Ishikawa (cell line): ENCODE results near the gene PLS1.

ENCODE experiments used
- CEBPB ChIP-seq: IDR thresholded peaks from 2 replicates; pipeline ENCODE4 v1.6.1; 2012
- CREB1 ChIP-seq: IDR thresholded peaks from 2 replicates; pipeline ENCODE4 v1.6.1; 2012; ENCODE audit warnings: low read depth
- EGR1 ChIP-seq: IDR thresholded peaks from 2 replicates; pipeline ENCODE4 v1.6.1; 2012
- EP300 ChIP-seq: IDR thresholded peaks from 2 replicates; pipeline ENCODE4 v1.6.1; 2012; ENCODE audit warnings: borderline replicate concordance
- FOXM1 ChIP-seq: IDR thresholded peaks from 2 replicates; pipeline ENCODE4 v1.6.1; 2012; ENCODE audit warnings: low read depth, borderline replicate concordance
- NFIC ChIP-seq: IDR thresholded peaks from 2 replicates; pipeline ENCODE4 v1.6.1; 2012
- RAD21 ChIP-seq: IDR thresholded peaks from 2 replicates; pipeline ENCODE4 v1.6.1; 2012; ENCODE audit warnings: low read depth
- TAF1 ChIP-seq: IDR thresholded peaks from 2 replicates; pipeline ENCODE4 v1.6.1; 2012; ENCODE audit warnings: low read depth, mild to moderate bottlenecking
- TCF12 ChIP-seq: IDR thresholded peaks from 2 replicates; pipeline ENCODE4 v1.6.1; 2012; ENCODE audit warnings: low read depth
- TEAD4 ChIP-seq: IDR thresholded peaks from 2 replicates; pipeline ENCODE4 v1.6.1; 2012
- YY1 ChIP-seq: IDR thresholded peaks from 2 replicates; pipeline ENCODE4 v1.6.1; 2012; ENCODE audit warnings: low read depth
- ZBTB7A ChIP-seq: IDR thresholded peaks from 2 replicates; pipeline ENCODE4 v1.6.1; 2012; ENCODE audit warnings: low read depth
- TF ChIP-seq, protein P1 (sequence below): IDR thresholded peaks from 2 replicates; pipeline ENCODE4 v1.6.1; 2012
- TF ChIP-seq, protein P2 (sequence below): IDR thresholded peaks from 2 replicates; pipeline ENCODE4 v1.6.1; 2012; ENCODE audit warnings: low read depth, mild to moderate bottlenecking
- TF ChIP-seq, protein P3 (sequence below): IDR thresholded peaks from 2 replicates; pipeline ENCODE4 v1.6.1; 2012

Gene PLS1

DNA sequence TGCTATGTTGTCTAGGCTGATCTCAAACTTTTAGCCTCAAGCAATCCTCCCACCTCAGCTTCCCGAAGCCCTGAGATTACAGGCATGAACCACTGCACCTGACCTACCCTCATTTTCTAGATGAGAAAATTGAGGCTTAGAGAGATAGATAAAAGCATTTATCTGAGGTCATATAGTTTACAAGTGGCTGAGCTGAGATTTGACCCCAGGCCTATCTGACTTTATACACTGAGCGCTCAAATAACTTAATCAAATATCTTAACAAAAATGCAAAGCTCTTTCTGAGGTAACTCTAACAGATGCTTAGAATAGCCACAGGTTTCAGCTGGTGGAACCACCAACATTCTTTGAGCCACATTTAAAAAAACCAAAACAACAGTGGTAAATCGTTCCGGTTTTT is 5.5 kb downstream of the PLS1 start:
- no peak for TF ChIP-seq FOXM1
- no peak for TF ChIP-seq RAD21
- TF ChIP-seq, protein P1, sequence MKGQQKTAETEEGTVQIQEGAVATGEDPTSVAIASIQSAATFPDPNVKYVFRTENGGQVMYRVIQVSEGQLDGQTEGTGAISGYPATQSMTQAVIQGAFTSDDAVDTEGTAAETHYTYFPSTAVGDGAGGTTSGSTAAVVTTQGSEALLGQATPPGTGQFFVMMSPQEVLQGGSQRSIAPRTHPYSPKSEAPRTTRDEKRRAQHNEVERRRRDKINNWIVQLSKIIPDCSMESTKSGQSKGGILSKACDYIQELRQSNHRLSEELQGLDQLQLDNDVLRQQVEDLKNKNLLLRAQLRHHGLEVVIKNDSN: no peak
- no peak for TF ChIP-seq CEBPB
- TF ChIP-seq TEAD4: no peak
- TF ChIP-seq TAF1: no peak
- no peak for TF ChIP-seq NFIC
- no peak for TF ChIP-seq CREB1
- TF ChIP-seq EGR1: no peak
- no peak for TF ChIP-seq YY1

DNA sequence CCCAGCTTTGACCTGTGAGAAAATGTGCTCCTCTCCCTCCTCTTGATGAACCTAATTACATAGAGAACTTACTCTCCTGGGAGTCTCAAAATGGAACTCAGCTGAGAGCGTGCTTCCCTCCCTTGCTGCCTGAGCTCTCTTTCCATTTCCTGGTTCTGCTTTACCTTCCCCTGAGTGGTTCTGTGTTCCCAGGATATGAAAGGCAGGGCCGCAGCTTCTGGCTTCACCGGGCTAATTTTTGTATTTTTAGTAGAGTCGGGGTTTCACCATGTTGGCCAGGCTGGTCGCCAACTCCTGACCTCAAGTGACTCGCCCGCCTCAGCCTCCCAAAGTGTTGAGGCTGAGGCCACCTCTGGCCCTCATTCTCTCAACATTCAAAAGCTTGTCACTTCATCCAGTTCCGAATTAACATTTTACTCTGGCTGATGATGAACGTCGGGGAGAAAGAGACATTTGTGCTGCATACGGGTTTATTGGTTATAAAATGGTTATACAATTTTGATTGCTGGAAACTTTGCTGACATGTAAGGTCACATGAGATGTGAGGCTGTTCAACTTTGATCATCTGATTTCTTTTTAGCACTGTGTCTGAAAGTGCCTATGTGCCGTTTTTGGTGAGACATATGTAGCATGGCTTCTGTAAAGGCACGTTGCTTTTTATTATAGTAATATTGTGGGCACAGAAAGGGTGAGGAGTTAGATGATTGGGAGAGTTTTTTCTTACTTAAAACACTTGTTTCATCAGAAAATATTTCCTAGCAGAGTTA is 6.6 kb downstream of the PLS1 start:
- TF ChIP-seq TEAD4 (no peak), NFIC (no peak), RAD21 (no peak), TCF12 (no peak), EP300 (no peak), ZBTB7A (no peak)
- TF ChIP-seq, protein P2, sequence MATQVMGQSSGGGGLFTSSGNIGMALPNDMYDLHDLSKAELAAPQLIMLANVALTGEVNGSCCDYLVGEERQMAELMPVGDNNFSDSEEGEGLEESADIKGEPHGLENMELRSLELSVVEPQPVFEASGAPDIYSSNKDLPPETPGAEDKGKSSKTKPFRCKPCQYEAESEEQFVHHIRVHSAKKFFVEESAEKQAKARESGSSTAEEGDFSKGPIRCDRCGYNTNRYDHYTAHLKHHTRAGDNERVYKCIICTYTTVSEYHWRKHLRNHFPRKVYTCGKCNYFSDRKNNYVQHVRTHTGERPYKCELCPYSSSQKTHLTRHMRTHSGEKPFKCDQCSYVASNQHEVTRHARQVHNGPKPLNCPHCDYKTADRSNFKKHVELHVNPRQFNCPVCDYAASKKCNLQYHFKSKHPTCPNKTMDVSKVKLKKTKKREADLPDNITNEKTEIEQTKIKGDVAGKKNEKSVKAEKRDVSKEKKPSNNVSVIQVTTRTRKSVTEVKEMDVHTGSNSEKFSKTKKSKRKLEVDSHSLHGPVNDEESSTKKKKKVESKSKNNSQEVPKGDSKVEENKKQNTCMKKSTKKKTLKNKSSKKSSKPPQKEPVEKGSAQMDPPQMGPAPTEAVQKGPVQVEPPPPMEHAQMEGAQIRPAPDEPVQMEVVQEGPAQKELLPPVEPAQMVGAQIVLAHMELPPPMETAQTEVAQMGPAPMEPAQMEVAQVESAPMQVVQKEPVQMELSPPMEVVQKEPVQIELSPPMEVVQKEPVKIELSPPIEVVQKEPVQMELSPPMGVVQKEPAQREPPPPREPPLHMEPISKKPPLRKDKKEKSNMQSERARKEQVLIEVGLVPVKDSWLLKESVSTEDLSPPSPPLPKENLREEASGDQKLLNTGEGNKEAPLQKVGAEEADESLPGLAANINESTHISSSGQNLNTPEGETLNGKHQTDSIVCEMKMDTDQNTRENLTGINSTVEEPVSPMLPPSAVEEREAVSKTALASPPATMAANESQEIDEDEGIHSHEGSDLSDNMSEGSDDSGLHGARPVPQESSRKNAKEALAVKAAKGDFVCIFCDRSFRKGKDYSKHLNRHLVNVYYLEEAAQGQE: no peak
- TF ChIP-seq, protein P1: no peak
- TF ChIP-seq, protein P3, sequence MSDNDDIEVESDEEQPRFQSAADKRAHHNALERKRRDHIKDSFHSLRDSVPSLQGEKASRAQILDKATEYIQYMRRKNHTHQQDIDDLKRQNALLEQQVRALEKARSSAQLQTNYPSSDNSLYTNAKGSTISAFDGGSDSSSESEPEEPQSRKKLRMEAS: no peak

DNA sequence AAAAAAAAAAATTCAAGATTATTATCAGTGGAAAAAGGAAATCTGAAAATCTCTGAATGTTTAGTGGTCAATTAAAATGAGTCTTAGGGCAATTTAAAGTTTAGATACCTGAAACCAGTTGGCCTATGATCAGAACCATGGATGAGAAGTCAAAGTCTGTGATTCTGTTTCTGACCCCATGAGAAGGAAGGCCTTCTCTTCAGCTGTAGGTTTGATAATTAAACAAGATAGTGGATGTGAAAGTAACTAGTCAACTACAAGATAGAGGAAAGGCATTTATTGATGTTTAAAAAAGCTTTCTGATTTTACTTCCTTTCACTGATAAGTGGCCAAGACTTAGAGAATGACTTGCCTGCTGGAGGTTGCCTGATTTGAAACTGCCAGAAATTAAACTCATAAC is 8.7 kb downstream of the PLS1 start:
- TF ChIP-seq, protein P2: no peak
- no peak for TF ChIP-seq ZBTB7A
- TF ChIP-seq TCF12: no peak
- TF ChIP-seq, protein P1: no peak
- no peak for TF ChIP-seq EP300
- TF ChIP-seq FOXM1: no peak
- no peak for TF ChIP-seq CREB1
- TF ChIP-seq RAD21: no peak
- TF ChIP-seq TEAD4: no peak
- no peak for TF ChIP-seq CEBPB
- TF ChIP-seq TAF1: no peak
- TF ChIP-seq EGR1: no peak
- no peak for TF ChIP-seq YY1
- TF ChIP-seq NFIC: no peak
- TF ChIP-seq, protein P3: no peak

DNA sequence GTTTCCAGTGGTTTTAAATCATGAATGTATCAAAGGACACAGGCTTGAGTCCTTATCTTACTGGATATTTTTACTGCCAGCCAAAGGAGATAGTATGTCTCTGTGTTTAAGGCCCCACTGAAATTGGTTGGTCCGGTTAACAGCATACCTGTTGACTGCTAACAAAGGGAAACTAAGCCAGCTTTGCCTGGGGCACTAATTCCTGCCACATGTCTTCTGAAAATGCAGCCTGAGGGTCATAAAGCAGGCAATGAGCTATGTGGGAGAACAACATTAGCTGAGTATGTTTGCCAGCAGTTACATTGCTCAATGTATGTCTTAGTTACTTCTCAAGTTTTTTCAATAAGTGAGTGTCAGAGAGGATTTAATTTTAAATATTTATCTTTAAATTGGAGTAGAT is 12.4 kb downstream of the PLS1 start:
- TF ChIP-seq EGR1: no peak
- TF ChIP-seq, protein P3: no peak
- no peak for TF ChIP-seq CEBPB
- TF ChIP-seq TCF12: no peak
- TF ChIP-seq RAD21: no peak
- TF ChIP-seq EP300: no peak
- no peak for TF ChIP-seq FOXM1
- no peak for TF ChIP-seq TAF1
- TF ChIP-seq, protein P1: no peak
- TF ChIP-seq TEAD4: no peak
- TF ChIP-seq YY1: no peak
- TF ChIP-seq, protein P2: no peak
- no peak for TF ChIP-seq ZBTB7A
- no peak for TF ChIP-seq CREB1
- no peak for TF ChIP-seq NFIC
